GM23338 (cell line): ENCODE data around the gene BTG3. TPM values are rescaled to one million over a fixed set of nuclear protein-coding genes. Genes with fewer than 3 reads are reported as not detected.

Source experiments
- ATAC-seq: fragments of 200-7000 bp; cut with Tn5 transposase; 3 replicates; pipeline ENCODE4 v1.9.1; 2020
- DNase-seq: peaks from one replicate; pipeline ENCODE4 v3.0.0-alpha.2; 2015; ENCODE audit warnings: low spot score
- H2AFZ ChIP-seq: fragments of 200-600 bp; sonication (generic); 2 replicates; pipeline ENCODE4 v1.8.0; 2016; ENCODE audit warnings: antibody characterized with exemption, mild to moderate bottlenecking, moderate library complexity
- H3F3A ChIP-seq: fragments of 200-600 bp; sonication (generic); replicated peaks from 2 replicates; pipeline ENCODE4 v1.8.0; 2017; ENCODE audit warnings: antibody characterized with exemption, mixed run types, low read depth
- H3K27ac ChIP-seq: fragments of 200-600 bp; sonication (generic); 2 replicates; pipeline ENCODE4 v1.6.1; 2016; ENCODE audit warnings: low read depth
- H3K27me3 ChIP-seq: fragments of 200-600 bp; sonication (generic); 2 replicates; pipeline ENCODE4 v1.8.0; 2016; ENCODE audit warnings: mild to moderate bottlenecking, mixed run types, moderate library complexity; ENCODE audit not compliant: insufficient read depth
- H3K36me3 ChIP-seq: fragments of 200-600 bp; sonication (generic); 2 replicates; pipeline ENCODE4 v1.8.0; 2016; ENCODE audit warnings: mild to moderate bottlenecking; ENCODE audit not compliant: insufficient read depth
- H3K4me1 ChIP-seq: fragments of 200-600 bp; sonication (generic); 2 replicates; pipeline ENCODE4 v1.8.0; 2016; ENCODE audit warnings: mild to moderate bottlenecking, moderate library complexity; ENCODE audit not compliant: insufficient read depth
- H3K4me2 ChIP-seq: fragments of 200-600 bp; sonication (generic); 2 replicates; pipeline ENCODE4 v1.7.1; 2017; ENCODE audit warnings: mixed run types
- H3K4me3 ChIP-seq: fragments of 200-600 bp; sonication (generic); 2 replicates; pipeline ENCODE4 v1.6.1; 2016; ENCODE audit warnings: mixed run types
- H3K79me2 ChIP-seq: fragments of 200-600 bp; sonication (generic); replicated peaks from 2 replicates; pipeline ENCODE4 v1.8.0; 2017; ENCODE audit warnings: mild to moderate bottlenecking; ENCODE audit not compliant: insufficient read depth
- H3K9me2 ChIP-seq: fragments of 200-600 bp; sonication (generic); 2 replicates; pipeline ENCODE4 v1.8.0; 2017; ENCODE audit not compliant: insufficient read depth
- H4K20me1 ChIP-seq: fragments of 200-600 bp; sonication (generic); replicated peaks from 2 replicates; pipeline ENCODE4 v1.8.0; 2017; ENCODE audit warnings: mild to moderate bottlenecking; ENCODE audit not compliant: insufficient read depth
- H3K27ac Mint-ChIP-seq: 2 replicates; pipeline ENCODE4 v1.8.0; 2020; ENCODE audit warnings: inconsistent platforms, mild to moderate bottlenecking, moderate library complexity, mixed read lengths
- H3K27me3 Mint-ChIP-seq: 3 replicates; pipeline ENCODE4 v1.8.0; 2022; ENCODE audit warnings: low read depth, mild to moderate bottlenecking, moderate library complexity, mixed read lengths, inconsistent platforms; ENCODE audit not compliant: insufficient read depth, poor library complexity
- H3K36me3 Mint-ChIP-seq: 3 replicates; pipeline ENCODE4 v1.8.0; 2021; ENCODE audit warnings: low read depth, mild to moderate bottlenecking, inconsistent platforms, moderate library complexity, mixed read lengths
- H3K4me1 Mint-ChIP-seq: 3 replicates; pipeline ENCODE4 v1.8.0; 2020; ENCODE audit warnings: mild to moderate bottlenecking, inconsistent platforms, mixed read lengths
- H3K4me3 Mint-ChIP-seq: 3 replicates; pipeline ENCODE4 v1.8.0; 2021; ENCODE audit warnings: moderate library complexity, mild to moderate bottlenecking, inconsistent platforms, mixed read lengths
- H3K9me3 Mint-ChIP-seq: 3 replicates; pipeline ENCODE4 v1.8.0; 2020; ENCODE audit warnings: moderate library complexity, mild to moderate bottlenecking, inconsistent platforms, mixed read lengths
- CREB1 ChIP-seq: fragments of 250-450 bp; sonication (Bioruptor Pico); IDR thresholded peaks from 2 replicates; pipeline ENCODE4 v1.5.0; 2020; ENCODE audit warnings: low read depth, mild to moderate bottlenecking, moderate library complexity
- EZH2 ChIP-seq: fragments of 200-600 bp; sonication (generic); IDR thresholded peaks from one replicate; pipeline ENCODE4 v1.8.0; 2017; ENCODE audit warnings: antibody characterized with exemption, mild to moderate bottlenecking, low read depth; ENCODE audit not compliant: unreplicated experiment
- EZH2phosphoT487 ChIP-seq: fragments of 200-600 bp; sonication (generic); IDR thresholded peaks from one replicate; pipeline ENCODE4 v1.8.1; 2018; ENCODE audit warnings: antibody characterized with exemption; ENCODE audit not compliant: unreplicated experiment
- JUNB ChIP-seq: IDR thresholded peaks from one replicate; pipeline ENCODE4 v1.6.1; 2016; ENCODE audit warnings: antibody characterized with exemption; ENCODE audit not compliant: unreplicated experiment
- NANOG ChIP-seq: IDR thresholded peaks from 2 replicates; pipeline ENCODE4 v1.6.1; 2016; ENCODE audit warnings: antibody characterized with exemption, borderline replicate concordance
- POLR2AphosphoS5 ChIP-seq: IDR thresholded peaks from 2 replicates; pipeline ENCODE4 v1.6.1; 2016; ENCODE audit warnings: antibody characterized with exemption, low read depth
- STAT1 ChIP-seq: IDR thresholded peaks from one replicate; pipeline ENCODE4 v1.6.1; 2016; ENCODE audit warnings: antibody characterized with exemption; ENCODE audit not compliant: unreplicated experiment
- ZNF114 ChIP-seq: fragments of 250-450 bp; sonication (Bioruptor Pico); IDR thresholded peaks from 2 replicates; pipeline ENCODE4 v1.5.0; 2020; ENCODE audit warnings: mild to moderate bottlenecking, moderate library complexity
- ZNF331 ChIP-seq: fragments of 250-450 bp; sonication (Bioruptor Pico); IDR thresholded peaks from 2 replicates; pipeline ENCODE4 v1.5.0; 2020; ENCODE audit warnings: low read depth, mild to moderate bottlenecking, moderate library complexity
- polyA plus RNA-seq: library from polyadenylated mRNA; unstranded; fragments of >200 nt; fragmentation: Nextera tagmentation; extraction: Ambion mirVana; gene quantifications from 2 replicates; pipeline ENCODE4 v1.2.1, GENCODE V29; 2016
- total RNA-seq: library from RNA; depleted of rRNA; stranded (reverse); fragments of >200 nt; shearing (Covaris generic); gene quantifications from 2 replicates; pipeline ENCODE4 v1.2.3, GENCODE V29; 2014
- TF ChIP-seq, protein P1 (sequence below): IDR thresholded peaks from 2 replicates; pipeline ENCODE4 v1.6.1; 2016; ENCODE audit warnings: antibody characterized with exemption
- TF ChIP-seq, protein P2 (sequence below), 2 experiments: fragments of 200-600 bp in 1 of 2; sonication (generic) in 1 of 2; conservative IDR thresholded peaks; 2 replicates each; pipeline versions ENCODE4 v1.5.1 to v1.6.1; 2016 to 2017; ENCODE audit warnings: antibody characterized with exemption in 2 of 2, low read depth in 2 of 2, mild to moderate bottlenecking in 2 of 2, moderate library complexity in 1 of 2
- TF ChIP-seq, protein P3 (sequence below): fragments of 250-450 bp; sonication (Bioruptor Pico); IDR thresholded peaks from 2 replicates; pipeline ENCODE4 v1.5.0; 2020; ENCODE audit warnings: mild to moderate bottlenecking, moderate library complexity

BTG3 gene
- total and polyA plus RNA-seq, 2 experiments from 2014 or later: 24.0 to 43.8 TPM

DNA sequence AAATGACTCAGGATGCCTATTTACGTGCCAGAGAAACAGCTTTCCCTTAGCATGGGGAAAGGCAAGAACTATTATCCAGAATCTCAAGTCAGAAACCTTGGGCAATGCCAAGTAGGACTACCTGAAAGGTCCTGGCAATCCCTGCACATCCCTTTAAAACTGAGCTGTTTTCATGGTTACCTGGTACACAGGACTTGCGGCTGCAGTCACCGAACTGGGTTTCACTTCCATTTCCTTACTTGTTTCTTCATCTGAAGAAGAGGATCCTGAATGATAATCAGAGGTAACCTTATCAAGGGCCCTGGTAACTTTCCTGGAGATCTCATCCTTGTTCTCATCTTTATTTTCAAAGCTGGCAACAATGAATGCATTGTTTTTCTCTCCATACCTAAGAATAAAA is 14.3 kb downstream of the BTG3 start:
- DNase-seq (no peak), ATAC-seq (no peak)
- no peaks in the 10 kb centered on the region for H3K9me3 Mint-ChIP-seq
- Histone ChIP-seq H3K4me2 (no peak overlapping the region), H4K20me1 (peaks cover 5% of the 10 kb centered on the region; the same call in 1 of the 2 replicates), H3K27me3 (no peaks in the 10 kb centered on the region), H3K79me2 (no peaks in the 10 kb centered on the region), H3K9me2 (no peaks in the 10 kb centered on the region), H3K4me3 (no peak overlapping the region), H3K27ac (no peak overlapping the region), H3K36me3 (peaks cover 30% of the 10 kb centered on the region; the same call in 1 of the 2 replicates), H3F3A (no peaks in the 10 kb centered on the region), H3K4me1 (no peaks in the 10 kb centered on the region), H2AFZ (no peak overlapping the region)
- TF ChIP-seq JUNB: no peak
- no peak for TF ChIP-seq NANOG
- TF ChIP-seq, protein P1, sequence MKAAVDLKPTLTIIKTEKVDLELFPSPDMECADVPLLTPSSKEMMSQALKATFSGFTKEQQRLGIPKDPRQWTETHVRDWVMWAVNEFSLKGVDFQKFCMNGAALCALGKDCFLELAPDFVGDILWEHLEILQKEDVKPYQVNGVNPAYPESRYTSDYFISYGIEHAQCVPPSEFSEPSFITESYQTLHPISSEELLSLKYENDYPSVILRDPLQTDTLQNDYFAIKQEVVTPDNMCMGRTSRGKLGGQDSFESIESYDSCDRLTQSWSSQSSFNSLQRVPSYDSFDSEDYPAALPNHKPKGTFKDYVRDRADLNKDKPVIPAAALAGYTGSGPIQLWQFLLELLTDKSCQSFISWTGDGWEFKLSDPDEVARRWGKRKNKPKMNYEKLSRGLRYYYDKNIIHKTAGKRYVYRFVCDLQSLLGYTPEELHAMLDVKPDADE: no peak
- TF ChIP-seq EZH2: no peak
- no peak for TF ChIP-seq ZNF114 (CRISPR knock-in tag)
- TF ChIP-seq EZH2phosphoT487: no peak
- no peak for TF ChIP-seq CREB1 (CRISPR knock-in tag)
- TF ChIP-seq, protein P2, sequence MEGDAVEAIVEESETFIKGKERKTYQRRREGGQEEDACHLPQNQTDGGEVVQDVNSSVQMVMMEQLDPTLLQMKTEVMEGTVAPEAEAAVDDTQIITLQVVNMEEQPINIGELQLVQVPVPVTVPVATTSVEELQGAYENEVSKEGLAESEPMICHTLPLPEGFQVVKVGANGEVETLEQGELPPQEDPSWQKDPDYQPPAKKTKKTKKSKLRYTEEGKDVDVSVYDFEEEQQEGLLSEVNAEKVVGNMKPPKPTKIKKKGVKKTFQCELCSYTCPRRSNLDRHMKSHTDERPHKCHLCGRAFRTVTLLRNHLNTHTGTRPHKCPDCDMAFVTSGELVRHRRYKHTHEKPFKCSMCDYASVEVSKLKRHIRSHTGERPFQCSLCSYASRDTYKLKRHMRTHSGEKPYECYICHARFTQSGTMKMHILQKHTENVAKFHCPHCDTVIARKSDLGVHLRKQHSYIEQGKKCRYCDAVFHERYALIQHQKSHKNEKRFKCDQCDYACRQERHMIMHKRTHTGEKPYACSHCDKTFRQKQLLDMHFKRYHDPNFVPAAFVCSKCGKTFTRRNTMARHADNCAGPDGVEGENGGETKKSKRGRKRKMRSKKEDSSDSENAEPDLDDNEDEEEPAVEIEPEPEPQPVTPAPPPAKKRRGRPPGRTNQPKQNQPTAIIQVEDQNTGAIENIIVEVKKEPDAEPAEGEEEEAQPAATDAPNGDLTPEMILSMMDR (conservative IDR thresholded peaks at IDR 0.05; ENCODE audit: low read depth in 2 of 2): no peak
- no peak for TF ChIP-seq STAT1
- no peak for TF ChIP-seq POLR2AphosphoS5
- TF ChIP-seq, protein P3, sequence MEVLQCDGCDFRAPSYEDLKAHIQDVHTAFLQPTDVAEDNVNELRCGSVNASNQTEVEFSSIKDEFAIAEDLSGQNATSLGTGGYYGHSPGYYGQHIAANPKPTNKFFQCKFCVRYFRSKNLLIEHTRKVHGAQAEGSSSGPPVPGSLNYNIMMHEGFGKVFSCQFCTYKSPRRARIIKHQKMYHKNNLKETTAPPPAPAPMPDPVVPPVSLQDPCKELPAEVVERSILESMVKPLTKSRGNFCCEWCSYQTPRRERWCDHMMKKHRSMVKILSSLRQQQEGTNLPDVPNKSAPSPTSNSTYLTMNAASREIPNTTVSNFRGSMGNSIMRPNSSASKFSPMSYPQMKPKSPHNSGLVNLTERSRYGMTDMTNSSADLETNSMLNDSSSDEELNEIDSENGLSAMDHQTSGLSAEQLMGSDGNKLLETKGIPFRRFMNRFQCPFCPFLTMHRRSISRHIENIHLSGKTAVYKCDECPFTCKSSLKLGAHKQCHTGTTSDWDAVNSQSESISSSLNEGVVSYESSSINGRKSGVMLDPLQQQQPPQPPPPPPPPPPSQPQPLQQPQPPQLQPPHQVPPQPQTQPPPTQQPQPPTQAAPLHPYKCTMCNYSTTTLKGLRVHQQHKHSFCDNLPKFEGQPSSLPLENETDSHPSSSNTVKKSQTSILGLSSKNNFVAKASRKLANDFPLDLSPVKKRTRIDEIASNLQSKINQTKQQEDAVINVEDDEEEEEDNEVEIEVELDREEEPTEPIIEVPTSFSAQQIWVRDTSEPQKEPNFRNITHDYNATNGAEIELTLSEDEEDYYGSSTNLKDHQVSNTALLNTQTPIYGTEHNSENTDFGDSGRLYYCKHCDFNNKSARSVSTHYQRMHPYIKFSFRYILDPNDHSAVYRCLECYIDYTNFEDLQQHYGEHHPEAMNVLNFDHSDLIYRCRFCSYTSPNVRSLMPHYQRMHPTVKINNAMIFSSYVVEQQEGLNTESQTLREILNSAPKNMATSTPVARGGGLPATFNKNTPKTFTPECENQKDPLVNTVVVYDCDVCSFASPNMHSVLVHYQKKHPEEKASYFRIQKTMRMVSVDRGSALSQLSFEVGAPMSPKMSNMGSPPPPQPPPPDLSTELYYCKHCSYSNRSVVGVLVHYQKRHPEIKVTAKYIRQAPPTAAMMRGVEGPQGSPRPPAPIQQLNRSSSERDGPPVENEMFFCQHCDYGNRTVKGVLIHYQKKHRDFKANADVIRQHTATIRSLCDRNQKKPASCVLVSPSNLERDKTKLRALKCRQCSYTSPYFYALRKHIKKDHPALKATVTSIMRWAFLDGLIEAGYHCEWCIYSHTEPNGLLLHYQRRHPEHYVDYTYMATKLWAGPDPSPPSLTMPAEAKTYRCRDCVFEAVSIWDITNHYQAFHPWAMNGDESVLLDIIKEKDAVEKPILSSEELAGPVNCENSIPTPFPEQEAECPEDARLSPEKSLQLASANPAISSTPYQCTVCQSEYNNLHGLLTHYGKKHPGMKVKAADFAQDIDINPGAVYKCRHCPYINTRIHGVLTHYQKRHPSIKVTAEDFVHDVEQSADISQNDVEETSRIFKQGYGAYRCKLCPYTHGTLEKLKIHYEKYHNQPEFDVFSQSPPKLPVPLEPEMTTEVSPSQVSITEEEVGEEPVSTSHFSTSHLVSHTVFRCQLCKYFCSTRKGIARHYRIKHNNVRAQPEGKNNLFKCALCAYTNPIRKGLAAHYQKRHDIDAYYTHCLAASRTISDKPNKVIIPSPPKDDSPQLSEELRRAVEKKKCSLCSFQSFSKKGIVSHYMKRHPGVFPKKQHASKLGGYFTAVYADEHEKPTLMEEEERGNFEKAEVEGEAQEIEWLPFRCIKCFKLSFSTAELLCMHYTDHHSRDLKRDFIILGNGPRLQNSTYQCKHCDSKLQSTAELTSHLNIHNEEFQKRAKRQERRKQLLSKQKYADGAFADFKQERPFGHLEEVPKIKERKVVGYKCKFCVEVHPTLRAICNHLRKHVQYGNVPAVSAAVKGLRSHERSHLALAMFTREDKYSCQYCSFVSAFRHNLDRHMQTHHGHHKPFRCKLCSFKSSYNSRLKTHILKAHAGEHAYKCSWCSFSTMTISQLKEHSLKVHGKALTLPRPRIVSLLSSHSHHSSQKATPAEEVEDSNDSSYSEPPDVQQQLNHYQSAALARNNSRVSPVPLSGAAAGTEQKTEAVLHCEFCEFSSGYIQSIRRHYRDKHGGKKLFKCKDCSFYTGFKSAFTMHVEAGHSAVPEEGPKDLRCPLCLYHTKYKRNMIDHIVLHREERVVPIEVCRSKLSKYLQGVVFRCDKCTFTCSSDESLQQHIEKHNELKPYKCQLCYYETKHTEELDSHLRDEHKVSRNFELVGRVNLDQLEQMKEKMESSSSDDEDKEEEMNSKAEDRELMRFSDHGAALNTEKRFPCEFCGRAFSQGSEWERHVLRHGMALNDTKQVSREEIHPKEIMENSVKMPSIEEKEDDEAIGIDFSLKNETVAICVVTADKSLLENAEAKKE (CRISPR knock-in tag): no peak
- no peak for TF ChIP-seq ZNF331 (CRISPR knock-in tag)
- no peaks in the 10 kb centered on the region for H3K27me3 Mint-ChIP-seq
- no peak overlapping the region for H3K4me3 Mint-ChIP-seq
- H3K27ac Mint-ChIP-seq: no peak overlapping the region
- no peaks in the 10 kb centered on the region for H3K4me1 Mint-ChIP-seq
- H3K36me3 Mint-ChIP-seq: peaks cover 70% of the 10 kb centered on the region
